Testis (tissue), 3 donors: ENCODE measurements around the gene MOB3B. TPM values are rescaled to one million over a fixed set of nuclear protein-coding genes. Genes with fewer than 3 reads are reported as not detected.

Experiments
- DNase-seq: peaks from one replicate; pipeline ENCODE4 v3.0.0-alpha.2; 2019
- H3K27ac ChIP-seq, 2 donors: fragments of 200-600 bp; sonication (generic); one replicate each; pipeline ENCODE4 v1.5.1; 2019
- H3K27me3 ChIP-seq: fragments of 200-600 bp; sonication (generic); one replicate; pipeline ENCODE4 v1.5.1; 2019
- H3K36me3 ChIP-seq: fragments of 200-600 bp; sonication (generic); one replicate; pipeline ENCODE4 v1.5.1; 2017; ENCODE audit warnings: low read depth; ENCODE audit errors: missing control alignments
- H3K4me1 ChIP-seq: fragments of 200-600 bp; sonication (generic); one replicate; pipeline ENCODE4 v1.5.1; 2019
- H3K4me3 ChIP-seq, 2 donors: fragments of 200-600 bp; sonication (generic); one replicate each; pipeline ENCODE4 v1.5.1; 2017 to 2019
- H3K9me3 ChIP-seq: fragments of 200-600 bp; sonication (generic); one replicate; pipeline ENCODE4 v1.5.1; 2017
- POLR2A ChIP-seq: fragments of 450-650 bp; IDR thresholded peaks from one replicate; pipeline ENCODE4 v1.6.1; 2017; ENCODE audit warnings: antibody characterized with exemption, mild to moderate bottlenecking, moderate library complexity
- WGBS, 2 donors: methylation state at CpG; one replicate each; pipeline ENCODE4 v1.1.5; 2018; 5-methylcytosine and 5-hydroxymethylcytosine counted together
- intact Hi-C: fragments of 100-400 bp; cut with DNase I; formaldehyde crosslinking; loops from one replicate; pipeline ENCODE4 v1.15.1; 2023; ENCODE audit warnings: low total_unique reads
- polyA plus RNA-seq: library from polyadenylated mRNA; stranded (reverse); fragments of 350-450 nt; fragmentation: Illumina TruSeq; extraction: RNeasy Lipid Tissue Mini Kit (QIAGEN cat#74804); gene quantifications from one replicate; pipeline ENCODE4 v1.2.3, GENCODE V29; 2014; ENCODE audit warnings: low read depth, low replicate concordance; ENCODE audit not compliant: insufficient read depth
- total RNA-seq, 2 donors: library from RNA; depleted of rRNA; stranded (reverse); fragments of >200 nt; gene quantifications; one replicate each; pipeline ENCODE4 v1.2.3, GENCODE V29; 2016
- TF ChIP-seq, protein P1 (sequence below), 3 experiments: fragments of 450-650 bp in 2 of 3; fragments of 200-600 bp in 1 of 3; sonication (generic) in 1 of 3; IDR thresholded peaks; one replicate each; pipeline ENCODE4 v1.5.1; 2016 to 2019; ENCODE audit warnings: antibody characterized with exemption in 3 of 3, mild to moderate bottlenecking in 2 of 3, moderate library complexity in 1 of 3

Gene MOB3B
- total and polyA plus RNA-seq, 3 donors from 2014 or later, result 9.1 to 23.2 (median 17.5) TPM

DNA sequence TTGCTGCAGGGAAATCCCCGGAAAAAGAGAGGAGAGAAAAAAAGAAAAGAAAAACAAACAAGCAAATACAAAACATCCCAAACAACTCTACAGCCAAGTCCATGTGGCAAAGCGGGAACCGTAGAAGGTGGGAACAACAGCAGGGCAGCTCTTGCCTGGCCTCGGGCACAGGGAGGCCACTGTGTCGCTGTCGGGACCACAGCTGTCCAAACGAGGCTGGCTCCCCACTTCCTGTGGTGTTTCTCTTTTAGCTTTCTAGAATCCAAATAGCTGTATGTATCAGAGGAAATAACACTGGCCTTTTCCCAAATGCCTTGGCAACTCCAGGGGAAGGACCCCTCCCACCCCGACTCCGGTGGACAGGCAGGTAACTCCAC, 191.1 kb downstream of the MOB3B start:
- Histone ChIP-seq H3K4me1 (peaks cover 50% of the 10 kb centered on the region), H3K9me3 (no peaks in the 10 kb centered on the region), H3K36me3 (no peaks in the 10 kb centered on the region), H3K27me3 (no peaks in the 10 kb centered on the region), H3K4me3 (no peak overlapping the region), H3K27ac (peak overlapping the region; percentile 43 to 46)
- TF ChIP-seq, protein P1, sequence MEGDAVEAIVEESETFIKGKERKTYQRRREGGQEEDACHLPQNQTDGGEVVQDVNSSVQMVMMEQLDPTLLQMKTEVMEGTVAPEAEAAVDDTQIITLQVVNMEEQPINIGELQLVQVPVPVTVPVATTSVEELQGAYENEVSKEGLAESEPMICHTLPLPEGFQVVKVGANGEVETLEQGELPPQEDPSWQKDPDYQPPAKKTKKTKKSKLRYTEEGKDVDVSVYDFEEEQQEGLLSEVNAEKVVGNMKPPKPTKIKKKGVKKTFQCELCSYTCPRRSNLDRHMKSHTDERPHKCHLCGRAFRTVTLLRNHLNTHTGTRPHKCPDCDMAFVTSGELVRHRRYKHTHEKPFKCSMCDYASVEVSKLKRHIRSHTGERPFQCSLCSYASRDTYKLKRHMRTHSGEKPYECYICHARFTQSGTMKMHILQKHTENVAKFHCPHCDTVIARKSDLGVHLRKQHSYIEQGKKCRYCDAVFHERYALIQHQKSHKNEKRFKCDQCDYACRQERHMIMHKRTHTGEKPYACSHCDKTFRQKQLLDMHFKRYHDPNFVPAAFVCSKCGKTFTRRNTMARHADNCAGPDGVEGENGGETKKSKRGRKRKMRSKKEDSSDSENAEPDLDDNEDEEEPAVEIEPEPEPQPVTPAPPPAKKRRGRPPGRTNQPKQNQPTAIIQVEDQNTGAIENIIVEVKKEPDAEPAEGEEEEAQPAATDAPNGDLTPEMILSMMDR (IDR thresholded peaks at IDR 0.05), result no peak
- TF ChIP-seq POLR2A, result no peak
- WGBS, 2 donors, result 32 to 53% methylated on average over 8 to 9 of the region's 9 CpGs
- DNase-seq, result no peak
- intact Hi-C loops, result no loop called here

- H3K36me3 ChIP-seq, result no peaks in the 10 kb centered on the region
- no peak for TF ChIP-seq POLR2A
- TF ChIP-seq, protein P1 (IDR thresholded peaks at IDR 0.05), result no peak
- peak overlapping the region; percentile 43 to 46 for H3K27ac ChIP-seq
- peaks cover 52% of the 10 kb centered on the region for H3K4me1 ChIP-seq
- no peak overlapping the region for H3K4me3 ChIP-seq
- WGBS, 2 donors, result 50% methylated on average over 5 of the region's 5 CpGs
- DNase-seq, result no peak
- H3K27me3 ChIP-seq, result no peaks in the 10 kb centered on the region
- intact Hi-C loops, result no loop called here
- no peaks in the 10 kb centered on the region for H3K9me3 ChIP-seq
Observed at GRCh38 chr9:27337833-27338526, 191.6 kb downstream of the MOB3B start.

DNA sequence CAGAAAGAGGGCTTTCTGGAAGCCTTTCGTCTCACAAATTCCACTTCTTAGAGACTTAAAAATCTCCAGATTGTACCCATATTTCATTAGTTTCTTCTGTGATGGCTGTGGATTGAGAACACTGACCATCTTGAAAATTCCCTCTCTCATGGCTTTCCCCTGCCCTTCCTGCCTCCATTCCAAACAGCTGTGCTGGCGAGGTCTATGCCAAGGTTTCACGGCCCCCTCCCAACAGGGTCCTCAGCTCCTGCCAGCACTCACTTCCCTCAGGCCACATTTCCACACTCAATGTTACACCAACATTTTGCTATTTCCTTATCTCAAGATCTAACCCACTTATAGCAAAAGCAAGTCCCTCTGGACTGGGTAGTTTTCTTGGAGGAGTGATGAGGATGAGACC, 192.4 kb downstream of the MOB3B start:
- Histone ChIP-seq H3K4me3 (no peak overlapping the region), H3K4me1 (peaks cover 52% of the 10 kb centered on the region), H3K9me3 (no peaks in the 10 kb centered on the region), H3K36me3 (no peaks in the 10 kb centered on the region), H3K27me3 (no peaks in the 10 kb centered on the region), H3K27ac (peak overlapping the region; percentile 26 to 43)
- intact Hi-C loops, result no loop called here
- no peak for DNase-seq
- WGBS, 2 donors, result 72 to 80% methylated on average over 3 of the region's 3 CpGs
- no peak for TF ChIP-seq POLR2A
- TF ChIP-seq, protein P1 (IDR thresholded peaks at IDR 0.05), result no peak

DNA sequence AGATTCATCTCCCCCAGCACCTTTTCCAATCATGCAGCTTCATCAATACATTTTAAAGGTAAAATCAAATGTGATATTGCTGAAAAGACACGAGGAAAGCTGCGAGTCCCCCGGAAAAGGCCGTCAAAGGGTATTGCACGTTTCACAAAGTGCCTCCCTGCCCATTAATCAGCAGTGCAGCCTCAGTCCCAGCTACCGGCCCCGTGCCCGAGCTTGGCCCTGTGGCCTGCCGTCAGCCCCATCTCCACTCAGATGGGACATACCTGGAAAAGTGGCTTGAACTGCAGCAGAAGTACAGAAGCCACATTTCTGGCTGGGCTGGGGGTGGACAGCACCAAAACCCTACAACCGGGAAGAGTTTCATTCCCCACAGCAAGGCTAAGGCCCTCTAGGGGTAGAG, 192.8 kb downstream of the MOB3B start:
- H3K27ac ChIP-seq, result peak overlapping the region in 1 of 2 donors; percentile 11
- H3K27me3 ChIP-seq, result no peaks in the 10 kb centered on the region
- peaks cover 52% of the 10 kb centered on the region for H3K4me1 ChIP-seq
- DNase-seq, result no peak
- 88 to 89% methylated on average over 9 to 10 of the region's 10 CpGs for WGBS, 2 donors
- TF ChIP-seq, protein P1 (IDR thresholded peaks at IDR 0.05), result no peak
- no peaks in the 10 kb centered on the region for H3K36me3 ChIP-seq
- no peaks in the 10 kb centered on the region for H3K9me3 ChIP-seq
- no peak overlapping the region for H3K4me3 ChIP-seq
- intact Hi-C loops, result no loop called here

- no peak overlapping the region for H3K27ac ChIP-seq
- DNase-seq, result no peak
- no peaks in the 10 kb centered on the region for H3K36me3 ChIP-seq
- no peak overlapping the region for H3K4me3 ChIP-seq
- 93 to 100% methylated on average over 1 of the region's 1 CpG for WGBS, 2 donors
- H3K27me3 ChIP-seq, result no peaks in the 10 kb centered on the region
- no peaks in the 10 kb centered on the region for H3K9me3 ChIP-seq
- peaks cover 46% of the 10 kb centered on the region for H3K4me1 ChIP-seq
- intact Hi-C loops, result no loop called here
- TF ChIP-seq POLR2A, result no peak
Observed at GRCh38 chr9:27336126-27336525, 193.5 kb downstream of the MOB3B start.
